Keratinocyte (primary cell): ENCODE results near the gene LZTS2. TPM values are rescaled to one million over a fixed set of nuclear protein-coding genes. Genes with fewer than 3 reads are reported as not detected.

Experiments
- DNase-seq: peaks from one replicate; pipeline ENCODE4 v3.0.0-alpha.2; 2011; ENCODE audit warnings: low read depth, missing footprints, low spot score
- FAIRE-seq: peaks from 2 replicates; lab custom pipeline; 2011; peaks lifted over from hg19 to GRCh38; lab: Jason Lieb, UNC
- H2AFZ ChIP-seq: 2 replicates; pipeline ENCODE4 v1.6.0; 2012; ENCODE audit warnings: low read length, control low read depth, inconsistent platforms; ENCODE audit not compliant: control insufficient read depth
- H3K27ac ChIP-seq: 2 replicates; pipeline ENCODE4 v1.5.1; 2011; ENCODE audit warnings: low read length; ENCODE audit not compliant: control insufficient read depth, insufficient read depth
- H3K27me3 ChIP-seq: 3 replicates; pipeline ENCODE4 v1.6.0; 2011; ENCODE audit warnings: low read length; ENCODE audit not compliant: control insufficient read depth, insufficient read depth; ENCODE audit errors: extremely low read depth
- H3K36me3 ChIP-seq, 2 experiments: 2 replicates in 1 of 2; 3 replicates in 1 of 2; pipeline ENCODE4 v1.5.1; 2011; ENCODE audit warnings: low read length in 2 of 2, mild to moderate bottlenecking in 1 of 2; ENCODE audit not compliant: control insufficient read depth in 2 of 2, insufficient read depth in 2 of 2; ENCODE audit errors: extremely low read depth in 1 of 2
- H3K4me1 ChIP-seq: 3 replicates; pipeline ENCODE4 v1.5.1; 2011; ENCODE audit warnings: low read length; ENCODE audit not compliant: control insufficient read depth, insufficient read depth; ENCODE audit errors: extremely low read depth
- H3K4me2 ChIP-seq: 3 replicates; pipeline ENCODE4 v1.6.0; 2011; ENCODE audit warnings: low read depth, low read length; ENCODE audit not compliant: control insufficient read depth, insufficient read depth; ENCODE audit errors: extremely low read depth
- H3K4me3 ChIP-seq, 3 experiments: fragments of 200-600 bp in 1 of 3; sonication (generic) in 1 of 3; 2 replicates in 2 of 3; 3 replicates in 1 of 3; pipeline ENCODE4 v1.5.1; 2011 to 2016; ENCODE audit warnings: low read length in 3 of 3, mild to moderate bottlenecking in 3 of 3, control low read depth in 2 of 3, inconsistent platforms in 1 of 3, low read depth in 1 of 3, mixed read lengths in 1 of 3, mixed run types in 1 of 3, moderate library complexity in 1 of 3; ENCODE audit not compliant: control insufficient read depth in 2 of 3, insufficient read depth in 2 of 3; ENCODE audit errors: extremely low read depth in 1 of 3
- H3K79me2 ChIP-seq: 2 replicates; pipeline ENCODE4 v1.6.0; 2012; ENCODE audit warnings: low read length; ENCODE audit not compliant: control insufficient read depth, insufficient read depth
- H3K9ac ChIP-seq: 3 replicates; pipeline ENCODE4 v1.6.0; 2011; ENCODE audit warnings: low read length; ENCODE audit not compliant: control insufficient read depth, insufficient read depth; ENCODE audit errors: extremely low read depth
- H3K9me1 ChIP-seq: 3 replicates; pipeline ENCODE4 v1.6.0; 2011; ENCODE audit warnings: low read length; ENCODE audit not compliant: control insufficient read depth, insufficient read depth; ENCODE audit errors: extremely low read depth
- H3K9me3 ChIP-seq: 2 replicates; pipeline ENCODE4 v1.5.1; 2012; ENCODE audit warnings: low read depth, low read length; ENCODE audit not compliant: control insufficient read depth
- H4K20me1 ChIP-seq: 3 replicates; pipeline ENCODE4 v1.6.0; 2011; ENCODE audit warnings: low read length; ENCODE audit not compliant: control insufficient read depth, insufficient read depth; ENCODE audit errors: extremely low read depth
- CTCF ChIP-seq, 3 experiments: IDR thresholded peaks in 1 of 3; conservative IDR thresholded peaks in 1 of 3; optimal IDR thresholded peaks in 1 of 3; 2 replicates in 2 of 3; 3 replicates in 1 of 3; pipeline versions ENCODE3 to v1.5.1; 2011; ENCODE audit warnings: low read length in 3 of 3, mild to moderate bottlenecking in 3 of 3, moderate library complexity in 2 of 3, control low read depth in 1 of 3, inconsistent platforms in 1 of 3; ENCODE audit not compliant: insufficient read depth in 2 of 3; ENCODE audit errors: extremely low read depth in 1 of 3
- EZH2 ChIP-seq: IDR thresholded peaks from one replicate; pipeline ENCODE4 v1.6.1; 2012; ENCODE audit warnings: inconsistent platforms, mild to moderate bottlenecking, low read length, moderate library complexity
- dilution Hi-C: fragments of 300-500 bp; cut with MboI; formaldehyde crosslinking; loops from one replicate; pipeline ENCODE4 v1.7.0; 2020; ENCODE audit warnings: low sequenced_read_pairs; ENCODE audit not compliant: extremely low pct_ligation_motif_present
- polyA plus RNA-seq, 5 experiments: library from polyadenylated mRNA; depleted of rRNA in 3 of 5; stranded (reverse) in 3 of 5; stranded (forward) in 1 of 5; unstranded in 1 of 5; fragments of >200 nt; gene quantifications; 1 replicate in 1 of 5; 2 replicates in 3 of 5; 3 replicates in 1 of 5; pipeline versions ENCODE4 v1.2.1 to v1.2.3, GENCODE V29; 2011 to 2012; ENCODE audit warnings: missing spikeins in 2 of 5, low read depth in 1 of 5, low replicate concordance in 1 of 5

Gene LZTS2
- polyA plus RNA-seq, 1 donor (not counting 4 experiments of a cell fraction or from before 2014, with no cell fraction given): 18.6 TPM

GRCh38 chr10:100962351-100963080 lies 37.1 kb upstream of the LZTS2 start:
- H4K20me1 ChIP-seq: no peaks in the 10 kb centered on the region
- H3K9me3 ChIP-seq: no peaks in the 10 kb centered on the region
- H3K9ac ChIP-seq: no peak overlapping the region
- no peak overlapping the region for H3K27ac ChIP-seq
- no peaks in the 10 kb centered on the region for H3K9me1 ChIP-seq
- no peak for FAIRE-seq
- H3K36me3 ChIP-seq: peaks cover 3 to 14% of the 10 kb centered on the region in 2 experiments
- H3K4me1 ChIP-seq: no peaks in the 10 kb centered on the region
- no peak overlapping the region for H2AFZ ChIP-seq
- TF ChIP-seq CTCF (optimal IDR thresholded peaks at IDR 0.05 in 1 of 3, IDR thresholded peaks at IDR 0.05 in 1 of 3, conservative IDR thresholded peaks at IDR 0.05 in 1 of 3; ENCODE audit: extremely low read depth in 1 of 3, insufficient read depth in 2 of 3, low read length in 3 of 3) (no peak), EZH2 (no peak)
- no peak for DNase-seq
- no peak overlapping the region for H3K4me2 ChIP-seq
- dilution Hi-C loops: no loop called here
- H3K4me3 ChIP-seq: no peak overlapping the region
- H3K27me3 ChIP-seq: no peaks in the 10 kb centered on the region
- no peaks in the 10 kb centered on the region for H3K79me2 ChIP-seq

GRCh38 chr10:100963826-100964225 lies 35.8 kb upstream of the LZTS2 start:
- H3K9me1 ChIP-seq: no peaks in the 10 kb centered on the region
- no peak overlapping the region for H3K9ac ChIP-seq
- peaks cover 0 to 10% of the 10 kb centered on the region in 2 experiments for H3K36me3 ChIP-seq
- H2AFZ ChIP-seq: no peak overlapping the region
- dilution Hi-C loops: no loop called here
- H3K27me3 ChIP-seq: no peaks in the 10 kb centered on the region
- H3K79me2 ChIP-seq: no peaks in the 10 kb centered on the region
- no peaks in the 10 kb centered on the region for H3K9me3 ChIP-seq
- FAIRE-seq: no peak
- no peak for DNase-seq
- H3K4me2 ChIP-seq: no peak overlapping the region
- no peaks in the 10 kb centered on the region for H3K4me1 ChIP-seq
- no peak for TF ChIP-seq CTCF (optimal IDR thresholded peaks at IDR 0.05 in 1 of 3, IDR thresholded peaks at IDR 0.05 in 1 of 3, conservative IDR thresholded peaks at IDR 0.05 in 1 of 3; ENCODE audit: extremely low read depth in 1 of 3, insufficient read depth in 2 of 3, low read length in 3 of 3)
- no peak overlapping the region for H3K27ac ChIP-seq
- no peaks in the 10 kb centered on the region for H4K20me1 ChIP-seq
- H3K4me3 ChIP-seq: no peak overlapping the region
